GM23248 (cell line): ENCODE results near the gene GPR68. TPM values are rescaled to one million over a fixed set of nuclear protein-coding genes. Genes with fewer than 3 reads are reported as not detected.
"Not testable (repeated sequence)": the region's sequence is repeated elsewhere in the genome, so short reads cannot be mapped to it uniquely, and the experiment has no call there.

Experiments used
- DNase-seq: peaks from one replicate; pipeline ENCODE4 v3.0.0-alpha.2; 2015
- H2AFZ ChIP-seq: fragments of 200-600 bp; sonication (generic); 2 replicates; pipeline ENCODE4 v1.6.1; 2016; ENCODE audit warnings: antibody characterized with exemption
- H3F3A ChIP-seq: fragments of 200-600 bp; sonication (generic); 2 replicates; pipeline ENCODE4 v1.6.1; 2016; ENCODE audit warnings: mild to moderate bottlenecking, antibody characterized with exemption, mixed run types; ENCODE audit not compliant: insufficient read depth
- H3K27ac ChIP-seq: fragments of 200-600 bp; sonication (generic); 2 replicates; pipeline ENCODE4 v1.5.1; 2016; ENCODE audit warnings: mild to moderate bottlenecking
- H3K27me3 ChIP-seq: fragments of 200-600 bp; sonication (generic); replicated peaks from 2 replicates; pipeline ENCODE4 v1.6.1; 2016; ENCODE audit warnings: mild to moderate bottlenecking; ENCODE audit not compliant: insufficient read depth
- H3K36me3 ChIP-seq: fragments of 200-600 bp; sonication (generic); 2 replicates; pipeline ENCODE4 v1.6.1; 2016; ENCODE audit warnings: low read depth, mild to moderate bottlenecking
- H3K4me1 ChIP-seq: fragments of 200-600 bp; sonication (generic); 2 replicates; pipeline ENCODE4 v1.6.1; 2016; ENCODE audit warnings: mild to moderate bottlenecking; ENCODE audit not compliant: insufficient read depth
- H3K4me2 ChIP-seq: fragments of 200-600 bp; sonication (generic); one replicate; pipeline ENCODE4 v1.6.1; 2016; ENCODE audit warnings: mild to moderate bottlenecking; ENCODE audit not compliant: unreplicated experiment
- H3K4me3 ChIP-seq: fragments of 200-600 bp; sonication (generic); 2 replicates; pipeline ENCODE4 v1.5.1; 2016; ENCODE audit warnings: mild to moderate bottlenecking
- H3K79me2 ChIP-seq: fragments of 200-600 bp; sonication (generic); 2 replicates; pipeline ENCODE4 v1.6.1; 2016; ENCODE audit warnings: mild to moderate bottlenecking; ENCODE audit not compliant: insufficient read depth
- H3K9ac ChIP-seq: fragments of 200-600 bp; sonication (generic); 2 replicates; pipeline ENCODE4 v1.6.1; 2016; ENCODE audit warnings: mild to moderate bottlenecking
- H3K9me2 ChIP-seq: fragments of 200-600 bp; sonication (generic); 2 replicates; pipeline ENCODE4 v1.6.1; 2016; ENCODE audit warnings: mixed run types, mild to moderate bottlenecking, moderate library complexity; ENCODE audit not compliant: insufficient read depth
- H3K9me3 ChIP-seq: fragments of 200-600 bp; sonication (generic); one replicate; pipeline ENCODE4 v1.6.1; 2017; ENCODE audit warnings: low read depth
- H4K20me1 ChIP-seq: fragments of 200-600 bp; sonication (generic); 2 replicates; pipeline ENCODE4 v1.6.0; 2016; ENCODE audit not compliant: insufficient read depth
- EZH2 ChIP-seq: fragments of 200-600 bp; sonication (generic); IDR thresholded peaks from 2 replicates; pipeline ENCODE4 v1.6.1; 2018; ENCODE audit warnings: antibody characterized with exemption, mild to moderate bottlenecking; ENCODE audit not compliant: insufficient read depth, poor library complexity, severe bottlenecking
- EZH2phosphoT487 ChIP-seq: fragments of 200-600 bp; sonication (generic); IDR thresholded peaks from 2 replicates; pipeline ENCODE4 v1.6.1; 2018; ENCODE audit warnings: antibody characterized with exemption, moderate library complexity, mild to moderate bottlenecking, low read depth; ENCODE audit not compliant: insufficient read depth
- WGBS, 2 experiments: methylation state at CpG; one replicate each; pipeline ENCODE4 v1.1.6; 2015 to 2017; ENCODE audit warnings: low lambda C conversion rate in 2 of 2, low coverage in 1 of 2; ENCODE audit errors: missing lambda C conversion rate in 2 of 2; 5-methylcytosine and 5-hydroxymethylcytosine counted together
- in situ Hi-C: fragments of 300-500 bp; cut with MboI; formaldehyde crosslinking; loops from 2 replicates; pipeline ENCODE4 v1.15.0; 2020
- polyA plus RNA-seq: library from polyadenylated mRNA; unstranded; fragments of >200 nt; fragmentation: Nextera tagmentation; extraction: Ambion mirVana; gene quantifications from 2 replicates; pipeline ENCODE4 v1.2.1, GENCODE V29; 2016
- total RNA-seq: library from RNA; depleted of rRNA; stranded (reverse); fragments of >200 nt; shearing (Covaris generic); gene quantifications from 2 replicates; pipeline ENCODE4 v1.2.3, GENCODE V29; 2014

The GPR68 gene
- total and polyA plus RNA-seq, 2 experiments from 2014 or later = 5.1 to 8.6 TPM

DNA sequence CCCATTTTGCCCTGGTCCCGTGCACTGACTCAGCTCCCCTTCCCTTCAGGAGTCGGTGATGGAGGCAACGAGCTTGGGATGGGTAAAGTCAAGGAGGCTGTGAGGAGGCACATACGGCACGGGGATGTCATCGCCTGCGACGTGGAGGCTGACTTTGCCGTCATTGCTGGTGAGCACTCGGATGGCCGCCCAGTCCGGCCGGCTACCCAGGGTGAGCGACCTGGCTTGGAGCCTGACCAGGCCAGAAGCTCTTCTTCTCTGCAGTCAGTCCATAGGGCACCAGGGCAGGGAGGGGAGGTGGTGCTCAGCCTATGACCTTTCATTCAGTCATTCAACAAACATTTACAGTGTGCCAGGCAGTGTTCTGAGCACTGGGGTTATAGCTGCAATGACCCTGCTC, 39.8 kb downstream of the GPR68 start:
- DNase-seq = no peak
- in situ Hi-C loops = no loop called here
- TF ChIP-seq EZH2phosphoT487 (no peak), EZH2 (no peak)
- Histone ChIP-seq H2AFZ (no peak overlapping the region), H3K9me2 (no peaks in the 10 kb centered on the region), H4K20me1 (no peaks in the 10 kb centered on the region), H3K9me3 (no peaks in the 10 kb centered on the region), H3K27me3 (no peaks in the 10 kb centered on the region), H3K4me1 (peaks cover 10% of the 10 kb centered on the region), H3F3A (no peaks in the 10 kb centered on the region), H3K79me2 (no peaks in the 10 kb centered on the region), H3K27ac (no peak overlapping the region), H3K4me2 (no peak overlapping the region), H3K36me3 (no peaks in the 10 kb centered on the region), H3K4me3 (no peak overlapping the region), H3K9ac (no peak overlapping the region)
- WGBS, 2 experiments = 98 to 99% methylated on average over 14 of the region's 14 CpGs

DNA sequence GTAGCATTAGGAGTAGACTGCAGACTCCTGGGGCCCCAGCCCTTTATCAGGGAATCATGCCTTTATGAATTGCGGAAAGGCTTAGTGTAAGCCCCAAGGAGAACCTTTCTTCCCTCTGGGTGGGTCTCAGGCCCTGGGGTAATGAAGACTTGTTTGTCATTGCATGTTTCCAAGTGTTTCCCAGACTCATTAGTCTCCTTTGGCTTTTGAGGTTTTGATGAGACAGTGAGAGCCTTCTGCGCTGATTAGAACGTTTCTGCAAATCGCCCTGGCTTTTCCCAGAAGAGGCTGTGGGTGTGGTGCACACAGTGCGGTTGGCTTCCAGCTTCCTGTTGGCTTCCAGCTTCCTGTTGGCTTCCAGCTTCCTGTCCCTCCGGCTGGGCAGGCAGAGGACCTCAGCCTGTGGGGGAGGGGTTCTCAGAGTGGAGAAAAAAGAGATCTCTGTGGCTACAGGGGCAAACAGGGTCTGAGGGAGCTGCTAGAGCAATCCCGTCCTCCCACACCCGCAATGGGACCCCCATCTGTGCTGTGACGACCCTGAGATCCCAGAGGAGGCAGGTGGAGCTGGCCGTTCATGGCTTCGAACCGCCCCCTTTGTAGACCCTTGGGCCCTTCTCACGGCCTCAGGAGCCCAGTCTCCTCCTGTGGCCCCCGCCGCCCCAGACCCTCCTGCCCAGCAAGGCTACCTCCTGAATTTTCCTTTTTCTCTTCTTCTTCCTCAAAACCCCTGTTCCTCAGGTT, 42.1 kb downstream of the GPR68 start:
- 0 out of 2 replicates have a peak overlapping the region, but pooled peaks have one; percentile 30 for H3K9ac ChIP-seq
- peak overlapping the region; percentile 61 for H3K27ac ChIP-seq
- H3K4me2 ChIP-seq = no peak overlapping the region
- H3K4me3 ChIP-seq = no peak overlapping the region
- no peaks in the 10 kb centered on the region for H3K9me3 ChIP-seq
- H3K36me3 ChIP-seq = no peaks in the 10 kb centered on the region
- TF ChIP-seq EZH2phosphoT487 (no peak), EZH2 (no peak)
- in situ Hi-C loops = no loop called here
- peaks cover 10% of the 10 kb centered on the region for H3K4me1 ChIP-seq
- peak; percentile 68 for DNase-seq
- H3K79me2 ChIP-seq = no peaks in the 10 kb centered on the region
- H3K9me2 ChIP-seq = no peaks in the 10 kb centered on the region
- H2AFZ ChIP-seq = peak overlapping the region; percentile 59
- no peaks in the 10 kb centered on the region for H3K27me3 ChIP-seq
- no peaks in the 10 kb centered on the region for H3F3A ChIP-seq
- H4K20me1 ChIP-seq = no peaks in the 10 kb centered on the region
- 64 to 66% methylated on average over 15 of the region's 15 CpGs for WGBS, 2 experiments

DNA sequence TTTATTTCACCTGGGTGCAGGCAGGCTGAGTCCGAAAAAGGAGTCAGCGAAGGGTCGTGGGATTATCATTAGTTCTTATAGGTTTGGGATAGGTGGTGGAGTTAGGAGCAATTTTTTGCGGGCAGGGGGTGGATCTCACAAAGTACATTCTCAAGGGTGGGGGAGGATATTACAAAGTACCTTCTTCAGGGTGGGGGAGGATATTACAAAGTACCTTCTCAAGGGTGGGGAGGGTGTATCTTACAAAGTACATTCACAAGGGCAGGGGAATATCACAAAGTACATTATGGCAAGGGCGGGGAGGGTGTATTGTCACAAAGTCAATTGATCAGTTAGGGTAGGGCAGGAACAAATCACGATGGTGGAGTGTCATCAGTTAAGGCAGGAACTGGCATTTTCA, 43.7 kb downstream of the GPR68 start:
- H3K27me3 ChIP-seq, H3K79me2 ChIP-seq, H3K9me2 ChIP-seq, H3K27ac ChIP-seq, DNase-seq, H3K4me3 ChIP-seq, in situ Hi-C loops, H3K4me2 ChIP-seq, H3K4me1 ChIP-seq, H4K20me1 ChIP-seq, H3F3A ChIP-seq, H2AFZ ChIP-seq, H3K36me3 ChIP-seq, H3K9ac ChIP-seq, H3K9me3 ChIP-seq: not testable (repeated sequence)
- WGBS, 2 experiments = 97 to 99% methylated on average over 6 of the region's 6 CpGs

- no peak overlapping the region for H3K4me2 ChIP-seq
- no peak overlapping the region for H3K9ac ChIP-seq
- no peak overlapping the region for H2AFZ ChIP-seq
- no peaks in the 10 kb centered on the region for H3K79me2 ChIP-seq
- H3K27ac ChIP-seq = no peak overlapping the region
- H3K4me3 ChIP-seq = no peak overlapping the region
- H3K9me3 ChIP-seq = no peaks in the 10 kb centered on the region
- H3K9me2 ChIP-seq = no peaks in the 10 kb centered on the region
- no peak for DNase-seq
- H3K4me1 ChIP-seq = peaks cover 7% of the 10 kb centered on the region
- TF ChIP-seq EZH2 = no peak
- no peak for TF ChIP-seq EZH2phosphoT487
- in situ Hi-C loops = no loop called here
- H4K20me1 ChIP-seq = no peaks in the 10 kb centered on the region
- H3K27me3 ChIP-seq = no peaks in the 10 kb centered on the region
- H3F3A ChIP-seq = no peaks in the 10 kb centered on the region
- no peaks in the 10 kb centered on the region for H3K36me3 ChIP-seq
Measured at GRCh38 chr14:91197631-91198030, 46.9 kb downstream of the GPR68 start.

GRCh38 chr14:91195881-91196280, 48.6 kb downstream of the GPR68 start:
- no peak for DNase-seq
- no peak overlapping the region for H3K4me3 ChIP-seq
- 96 to 98% methylated on average over 10 of the region's 10 CpGs for WGBS, 2 experiments
- H3K36me3 ChIP-seq = no peaks in the 10 kb centered on the region
- no peaks in the 10 kb centered on the region for H3K79me2 ChIP-seq
- H3F3A ChIP-seq = no peaks in the 10 kb centered on the region
- no peak overlapping the region for H3K27ac ChIP-seq
- H3K9me2 ChIP-seq = no peaks in the 10 kb centered on the region
- no peaks in the 10 kb centered on the region for H3K27me3 ChIP-seq
- TF ChIP-seq EZH2phosphoT487 (no peak), EZH2 (no peak)
- H3K9me3 ChIP-seq = no peaks in the 10 kb centered on the region
- H3K4me1 ChIP-seq = no peaks in the 10 kb centered on the region
- H3K9ac ChIP-seq = no peak overlapping the region
- no peaks in the 10 kb centered on the region for H4K20me1 ChIP-seq
- no peak overlapping the region for H2AFZ ChIP-seq
- in situ Hi-C loops = no loop called here
- H3K4me2 ChIP-seq = no peak overlapping the region
